HFFc6 (cell line): ENCODE measurements around the gene SLC8A1. TPM values are rescaled to one million over a fixed set of nuclear protein-coding genes. Genes with fewer than 3 reads are reported as not detected.

Experiments
- DNase-seq: peaks from one replicate; pipeline ENCODE4 v3.0.0-alpha.2; 2018
- H3K27ac Mint-ChIP-seq: 2 replicates; pipeline ENCODE4 v1.8.0; 2020; ENCODE audit warnings: mild to moderate bottlenecking, mixed read lengths
- H3K27me3 Mint-ChIP-seq: 2 replicates; pipeline ENCODE4 v1.8.0; 2021; ENCODE audit warnings: mild to moderate bottlenecking, moderate library complexity, mixed read lengths; ENCODE audit not compliant: insufficient read depth
- H3K36me3 Mint-ChIP-seq: 2 replicates; pipeline ENCODE4 v1.8.0; 2021; ENCODE audit warnings: low read depth, mixed read lengths
- H3K4me1 Mint-ChIP-seq: 2 replicates; pipeline ENCODE4 v1.8.0; 2020; ENCODE audit warnings: low read depth, mixed read lengths
- H3K4me3 Mint-ChIP-seq: 2 replicates; pipeline ENCODE4 v1.8.0; 2020; ENCODE audit warnings: mild to moderate bottlenecking, moderate library complexity, mixed read lengths
- H3K9me3 Mint-ChIP-seq: 2 replicates; pipeline ENCODE4 v1.8.0; 2020; ENCODE audit warnings: mild to moderate bottlenecking, mixed read lengths
- total RNA-seq, 6 experiments: library from RNA; stranded (reverse); fragmentation: NEBNext Ultra II Directional; extraction: Animal tissue kit (Norgen Biotek cat#: 25700); gene quantifications; 2 replicates in 1 of 6; 3 replicates in 5 of 6; pipeline ENCODE4 v1.2.3, GENCODE V29; 2021
- TF ChIP-seq, protein P1 (sequence below): fragments of 200-600 bp; sonication (generic); IDR thresholded peaks from 2 replicates; pipeline ENCODE4 v1.5.0; 2021; ENCODE audit warnings: antibody characterized with exemption, mild to moderate bottlenecking

Gene SLC8A1
- total RNA-seq, 6 experiments from 2014 or later = 71.5 to 96.9 (median 92.2) TPM

DNA sequence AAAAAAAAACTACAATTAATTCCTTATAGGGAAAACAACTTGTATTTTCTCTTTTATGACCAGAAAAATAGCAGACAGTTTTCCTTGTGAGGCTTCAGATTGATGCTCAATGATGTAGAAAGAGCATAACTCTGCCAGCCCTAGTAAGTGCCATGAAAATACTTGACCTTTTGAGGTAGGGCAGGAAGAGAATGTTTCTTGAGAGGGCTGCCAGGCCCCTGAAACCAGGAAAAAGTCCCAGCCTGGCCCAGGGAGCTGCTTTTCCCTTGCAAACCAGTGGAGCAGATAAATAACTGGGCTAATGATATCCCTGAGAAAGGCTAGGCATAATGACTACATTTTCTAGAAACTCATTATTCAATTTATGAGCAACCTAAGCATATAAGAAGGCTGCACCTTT lies 126.8 kb downstream of the SLC8A1 start:
- TF ChIP-seq, protein P1, sequence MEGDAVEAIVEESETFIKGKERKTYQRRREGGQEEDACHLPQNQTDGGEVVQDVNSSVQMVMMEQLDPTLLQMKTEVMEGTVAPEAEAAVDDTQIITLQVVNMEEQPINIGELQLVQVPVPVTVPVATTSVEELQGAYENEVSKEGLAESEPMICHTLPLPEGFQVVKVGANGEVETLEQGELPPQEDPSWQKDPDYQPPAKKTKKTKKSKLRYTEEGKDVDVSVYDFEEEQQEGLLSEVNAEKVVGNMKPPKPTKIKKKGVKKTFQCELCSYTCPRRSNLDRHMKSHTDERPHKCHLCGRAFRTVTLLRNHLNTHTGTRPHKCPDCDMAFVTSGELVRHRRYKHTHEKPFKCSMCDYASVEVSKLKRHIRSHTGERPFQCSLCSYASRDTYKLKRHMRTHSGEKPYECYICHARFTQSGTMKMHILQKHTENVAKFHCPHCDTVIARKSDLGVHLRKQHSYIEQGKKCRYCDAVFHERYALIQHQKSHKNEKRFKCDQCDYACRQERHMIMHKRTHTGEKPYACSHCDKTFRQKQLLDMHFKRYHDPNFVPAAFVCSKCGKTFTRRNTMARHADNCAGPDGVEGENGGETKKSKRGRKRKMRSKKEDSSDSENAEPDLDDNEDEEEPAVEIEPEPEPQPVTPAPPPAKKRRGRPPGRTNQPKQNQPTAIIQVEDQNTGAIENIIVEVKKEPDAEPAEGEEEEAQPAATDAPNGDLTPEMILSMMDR = no peak
- DNase-seq = no peak
- Mint-ChIP-seq H3K27me3 (no peaks in the 10 kb centered on the region), H3K27ac (no peak overlapping the region), H3K36me3 (peaks cover 19% of the 10 kb centered on the region; the same call in 1 of the 2 replicates), H3K4me1 (peaks cover 49% of the 10 kb centered on the region), H3K9me3 (no peaks in the 10 kb centered on the region), H3K4me3 (no peak overlapping the region)

DNA sequence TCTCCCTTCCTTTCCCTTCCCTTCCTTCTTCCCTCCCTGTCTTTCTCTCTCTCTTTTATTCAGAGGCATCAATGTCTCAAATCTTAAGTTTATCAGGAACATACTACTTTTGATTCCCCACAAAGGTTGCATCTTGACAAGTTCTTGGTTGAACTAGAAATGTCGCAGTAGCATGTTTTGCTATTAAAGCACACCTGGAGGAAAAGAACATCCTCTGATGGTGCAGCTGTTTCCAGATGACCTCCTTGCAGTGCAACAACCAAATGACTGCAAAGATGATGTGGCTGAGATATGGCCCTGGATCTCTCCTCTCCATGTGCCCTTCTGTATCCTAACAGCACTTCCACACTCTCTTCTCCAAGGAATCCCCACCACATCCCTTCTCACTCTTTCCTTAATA lies 127.2 kb downstream of the SLC8A1 start:
- H3K36me3 Mint-ChIP-seq = peaks cover 19% of the 10 kb centered on the region; the same call in 1 of the 2 replicates

DNA sequence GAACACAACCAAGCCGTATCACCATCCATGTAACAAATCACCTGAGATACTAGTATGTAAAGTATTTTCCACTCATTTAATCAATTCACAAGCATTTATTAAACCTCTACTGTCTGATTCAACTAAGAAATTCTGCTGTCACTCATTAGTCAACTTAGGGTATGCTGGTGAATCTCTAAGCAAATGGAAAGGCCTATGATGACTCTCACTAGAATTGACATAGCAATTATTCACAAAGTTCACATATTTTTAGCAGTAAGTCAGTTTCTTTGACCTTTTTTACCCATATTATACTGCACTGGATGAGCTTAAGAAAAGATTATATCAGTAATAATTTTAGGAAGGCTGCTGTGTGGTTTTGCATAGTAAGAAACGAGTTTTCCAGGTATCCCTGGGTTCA lies 130.1 kb downstream of the SLC8A1 start:
- Mint-ChIP-seq H3K27ac (no peak overlapping the region), H3K9me3 (no peaks in the 10 kb centered on the region), H3K4me3 (no peak overlapping the region), H3K36me3 (peaks cover 14% of the 10 kb centered on the region; the same call in 1 of the 2 replicates), H3K4me1 (peaks cover 54% of the 10 kb centered on the region), H3K27me3 (no peaks in the 10 kb centered on the region)
- TF ChIP-seq, protein P1 = no peak
- DNase-seq = no peak

More for the DNA sequence above, 127.2 kb downstream of the SLC8A1 start:
- TF ChIP-seq, protein P1 = no peak
- H3K4me1 Mint-ChIP-seq = peaks cover 46% of the 10 kb centered on the region
- H3K9me3 Mint-ChIP-seq = no peaks in the 10 kb centered on the region
- no peak overlapping the region for H3K27ac Mint-ChIP-seq
- H3K27me3 Mint-ChIP-seq = no peaks in the 10 kb centered on the region
- DNase-seq = no peak
- no peak overlapping the region for H3K4me3 Mint-ChIP-seq

DNA sequence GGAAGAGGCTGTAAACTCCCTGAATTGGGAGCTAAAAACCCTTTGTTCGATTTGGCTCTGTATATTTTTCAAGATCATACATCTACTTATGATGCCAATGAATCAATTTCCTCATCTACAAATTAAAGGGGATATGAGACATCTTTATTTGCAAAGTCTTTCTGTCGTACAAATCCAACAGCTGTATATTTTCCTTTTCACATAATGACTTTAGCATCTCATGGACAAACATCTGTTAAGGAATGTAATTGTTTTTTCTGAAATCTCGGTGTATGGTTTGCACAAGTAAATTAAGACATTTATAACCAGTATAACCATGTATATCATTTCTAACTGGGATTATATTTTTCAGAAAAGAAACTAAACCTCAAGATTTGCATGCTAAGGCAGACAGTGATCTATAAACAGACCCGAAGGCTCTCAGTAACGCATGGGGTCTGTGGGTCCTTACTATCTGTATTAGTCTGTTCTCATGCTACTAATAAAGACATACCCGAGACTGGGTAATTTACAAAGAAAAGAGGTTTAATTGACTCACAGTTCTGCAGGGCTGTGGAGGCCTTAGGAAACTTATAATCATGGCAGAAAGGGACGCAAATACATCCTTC lies 130.8 kb downstream of the SLC8A1 start:
- no peak overlapping the region for H3K4me3 Mint-ChIP-seq
- no peak overlapping the region for H3K27ac Mint-ChIP-seq
- no peaks in the 10 kb centered on the region; the same call in 1 of the 2 replicates for H3K27me3 Mint-ChIP-seq
- H3K4me1 Mint-ChIP-seq = peaks cover 59% of the 10 kb centered on the region
- DNase-seq = no peak
- TF ChIP-seq, protein P1 = no peak
- peaks cover 14% of the 10 kb centered on the region; the same call in 1 of the 2 replicates for H3K36me3 Mint-ChIP-seq
- no peaks in the 10 kb centered on the region for H3K9me3 Mint-ChIP-seq

DNA sequence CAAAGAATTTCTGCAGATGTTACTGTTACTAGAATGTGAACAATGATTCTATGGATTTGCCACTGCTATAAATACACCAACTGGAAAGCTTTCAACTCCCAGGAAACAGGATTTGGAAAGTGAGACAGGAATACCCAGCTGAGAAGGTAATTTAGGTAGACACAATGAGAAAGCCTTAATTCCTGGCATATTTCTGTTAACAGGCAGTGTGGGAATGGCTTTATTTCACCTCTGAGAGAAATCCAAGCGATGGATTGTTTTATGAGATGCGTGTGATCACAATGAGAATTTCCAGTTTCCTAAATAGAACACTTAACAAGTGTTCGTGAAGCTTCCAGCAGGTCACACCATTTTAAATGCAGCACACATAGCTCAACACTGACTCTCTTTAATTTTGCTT lies 133.0 kb downstream of the SLC8A1 start:
- Mint-ChIP-seq H3K36me3 (peaks cover 24% of the 10 kb centered on the region), H3K27me3 (no peaks in the 10 kb centered on the region; the same call in 1 of the 2 replicates), H3K4me3 (no peak overlapping the region), H3K27ac (no peak overlapping the region), H3K4me1 (peaks cover 57% of the 10 kb centered on the region), H3K9me3 (peaks cover 6% of the 10 kb centered on the region)
- no peak for DNase-seq
- TF ChIP-seq, protein P1 = no peak
